IMR-90 (cell line): ENCODE data around the gene HAGHL. TPM values are rescaled to one million over a fixed set of nuclear protein-coding genes. Genes with fewer than 3 reads are reported as not detected.

Experiments
- ATAC-seq: fragments of 200-7000 bp; cut with Tn5 transposase; 2 replicates; pipeline ENCODE4 v1.9.1; 2020; ENCODE audit warnings: low read depth, mild to moderate bottlenecking, moderate library complexity
- BruUV-seq: library from RNA; stranded (reverse); fragments of 400-500 nt; replicated peaks from 2 replicates; lab custom pipeline; 2021; lab: Mats Ljungman, UMichigan
- CTCF ChIA-PET: fragments of 300-600 bp; formaldehyde crosslinking; extraction: SDS; loops from one replicate; lab custom pipeline; 2021; ENCODE audit warnings: antibody characterized with exemption; lab: Yijun Ruan, JAX
- POLR2A ChIA-PET: fragments of 300-600 bp; sonication (Branson Sonifier 250); formaldehyde crosslinking; loops from one replicate; lab custom pipeline; 2022; ENCODE audit warnings: antibody characterized with exemption; ENCODE audit not compliant: unreplicated experiment; lab: Charles Lee
- DNase-seq: peaks from one replicate; pipeline ENCODE4 v3.0.0; 2013
- H2AFZ ChIP-seq: replicated peaks from 2 replicates; pipeline ENCODE3; 2013; ENCODE audit warnings: low read length, mild to moderate bottlenecking; ENCODE audit not compliant: poor library complexity
- H2AK5ac ChIP-seq: 2 replicates; pipeline ENCODE4 v1.6.1; 2013; ENCODE audit warnings: low read depth, low read length, inconsistent platforms
- H2AK9ac ChIP-seq: replicated peaks from 2 replicates; pipeline ENCODE3; 2013; ENCODE audit warnings: mild to moderate bottlenecking, low read depth, low read length, moderate library complexity; ENCODE audit not compliant: poor library complexity
- H2BK120ac ChIP-seq: 2 replicates; pipeline ENCODE4 v1.6.1; 2013; ENCODE audit warnings: low read depth, low read length, inconsistent platforms
- H2BK15ac ChIP-seq: 3 replicates; pipeline ENCODE4 v1.6.1; 2013; ENCODE audit warnings: low read depth, low read length, inconsistent platforms
- H2BK20ac ChIP-seq: 2 replicates; pipeline ENCODE4 v1.6.1; 2013; ENCODE audit warnings: low read depth, mild to moderate bottlenecking, inconsistent platforms, low read length, moderate library complexity
- H2BK5ac ChIP-seq: 2 replicates; pipeline ENCODE4 v1.6.1; 2013; ENCODE audit warnings: mild to moderate bottlenecking, low read depth, low read length, inconsistent platforms; ENCODE audit not compliant: poor library complexity, severe bottlenecking
- H3K14ac ChIP-seq: replicated peaks from 2 replicates; pipeline ENCODE4 v1.6.1; 2013; ENCODE audit warnings: low read depth, low read length, inconsistent platforms
- H3K18ac ChIP-seq: 2 replicates; pipeline ENCODE4 v1.6.1; 2013; ENCODE audit warnings: low read depth, low read length, control low read depth
- H3K23ac ChIP-seq: 2 replicates; pipeline ENCODE4 v1.6.1; 2013; ENCODE audit warnings: low read depth, low read length, inconsistent platforms
- H3K27ac ChIP-seq: 2 replicates; pipeline ENCODE4 v1.5.1; 2013; ENCODE audit warnings: mild to moderate bottlenecking, control low read depth, low read length; ENCODE audit not compliant: insufficient read depth
- H3K27me3 ChIP-seq: 2 replicates; pipeline ENCODE4 v1.6.1; 2013; ENCODE audit warnings: low read length; ENCODE audit not compliant: control insufficient read depth, insufficient read depth
- H3K36me3 ChIP-seq: 2 replicates; pipeline ENCODE4 v1.6.1; 2013; ENCODE audit warnings: low read length, mixed read lengths; ENCODE audit not compliant: control insufficient read depth, insufficient read depth
- H3K4ac ChIP-seq: 2 replicates; pipeline ENCODE4 v1.6.1; 2013; ENCODE audit warnings: low read depth, low read length, inconsistent platforms
- H3K4me1 ChIP-seq: 2 replicates; pipeline ENCODE4 v1.6.1; 2013; ENCODE audit warnings: low read length, mixed read lengths; ENCODE audit not compliant: control insufficient read depth, insufficient read depth
- H3K4me2 ChIP-seq: 2 replicates; pipeline ENCODE4 v1.6.1; 2013; ENCODE audit warnings: low read depth, mild to moderate bottlenecking, control low read depth, low read length, moderate library complexity
- H3K4me3 ChIP-seq: 2 replicates; pipeline ENCODE4 v1.5.1; 2013; ENCODE audit warnings: low read depth, mild to moderate bottlenecking, control low read depth, low read length, moderate library complexity; ENCODE audit not compliant: insufficient read depth
- H3K56ac ChIP-seq: 2 replicates; pipeline ENCODE4 v1.6.1; 2013; ENCODE audit warnings: low read length, inconsistent platforms; ENCODE audit not compliant: insufficient read depth; ENCODE audit errors: extremely low read depth
- H3K79me1 ChIP-seq, 2 experiments: 2 replicates each; pipeline ENCODE4 v1.6.1; 2013; ENCODE audit warnings: low read length in 2 of 2, inconsistent platforms in 1 of 2, low read depth in 1 of 2
- H3K9ac ChIP-seq: 2 replicates; pipeline ENCODE4 v1.6.1; 2013; ENCODE audit warnings: low read depth, low read length, control low read depth
- H3K9me1 ChIP-seq: 2 replicates; pipeline ENCODE4 v1.6.1; 2013; ENCODE audit warnings: low read length, inconsistent platforms; ENCODE audit not compliant: insufficient read depth
- H3K9me3 ChIP-seq: 2 replicates; pipeline ENCODE4 v1.6.1; 2013; ENCODE audit warnings: low read length; ENCODE audit not compliant: control insufficient read depth, insufficient read depth
- H4K20me1 ChIP-seq: 2 replicates; pipeline ENCODE4 v1.6.1; 2013; ENCODE audit warnings: low read length, inconsistent platforms; ENCODE audit not compliant: insufficient read depth
- H4K5ac ChIP-seq: 2 replicates; pipeline ENCODE4 v1.6.1; 2013; ENCODE audit warnings: mild to moderate bottlenecking, low read depth, low read length, control low read depth
- H4K8ac ChIP-seq, 2 experiments: 2 replicates each; pipeline ENCODE4 v1.6.1; 2013; ENCODE audit warnings: low read depth in 2 of 2, low read length in 2 of 2, control low read depth in 1 of 2, inconsistent platforms in 1 of 2
- H4K91ac ChIP-seq: 2 replicates; pipeline ENCODE4 v1.6.1; 2013; ENCODE audit warnings: low read depth, low read length, inconsistent platforms; ENCODE audit not compliant: insufficient read depth
- BHLHE40 ChIP-seq: fragments of 150-350 bp; IDR thresholded peaks from 2 replicates; pipeline ENCODE4 v1.6.1; 2016; ENCODE audit warnings: mild to moderate bottlenecking, low read depth, low read length
- CEBPB ChIP-seq: IDR thresholded peaks from 2 replicates; pipeline ENCODE4 v1.6.1; 2012; ENCODE audit warnings: low read depth, low read length, improper control_type of control experiment
- CHD1 ChIP-seq: IDR thresholded peaks from 2 replicates; pipeline ENCODE4 v1.6.1; 2012; ENCODE audit warnings: low read depth, low read length, improper control_type of control experiment
- CTCF ChIP-seq: conservative IDR thresholded peaks from 2 replicates; pipeline ENCODE4 v1.5.1; 2012; ENCODE audit warnings: mild to moderate bottlenecking, low read depth, low read length, improper control_type of control experiment
- FOS ChIP-seq: fragments of 150-350 bp; IDR thresholded peaks from 2 replicates; pipeline ENCODE4 v1.6.1; 2016; ENCODE audit warnings: low read depth, low read length
- MAFK ChIP-seq: IDR thresholded peaks from 2 replicates; pipeline ENCODE4 v1.6.1; 2012; ENCODE audit warnings: low read depth, low read length, improper control_type of control experiment
- MAZ ChIP-seq: IDR thresholded peaks from 2 replicates; pipeline ENCODE4 v1.6.1; 2012; ENCODE audit warnings: low read depth, mild to moderate bottlenecking, low read length, improper control_type of control experiment, moderate library complexity, borderline replicate concordance
- MXI1 ChIP-seq: IDR thresholded peaks from 2 replicates; pipeline ENCODE4 v1.6.1; 2012; ENCODE audit warnings: low read depth, mild to moderate bottlenecking, low read length, moderate library complexity, borderline replicate concordance
- NFE2L2 ChIP-seq: fragments of 150-350 bp; IDR thresholded peaks from 2 replicates; pipeline ENCODE4 v1.6.1; 2016; ENCODE audit warnings: low read depth, mild to moderate bottlenecking, low read length
- POLR2A ChIP-seq: IDR thresholded peaks from 2 replicates; pipeline ENCODE4 v1.6.1; 2012; ENCODE audit warnings: mild to moderate bottlenecking, low read depth, low read length
- RAD21 ChIP-seq: IDR thresholded peaks from 2 replicates; pipeline ENCODE4 v1.6.1; 2012; ENCODE audit warnings: low read length, improper control_type of control experiment
- RCOR1 ChIP-seq: IDR thresholded peaks from 2 replicates; pipeline ENCODE4 v1.6.1; 2012; ENCODE audit warnings: mild to moderate bottlenecking, low read length, improper control_type of control experiment; ENCODE audit not compliant: insufficient replicate concordance
- RFX5 ChIP-seq: IDR thresholded peaks from 2 replicates; pipeline ENCODE4 v1.8.0; 2012; ENCODE audit warnings: low read depth, mild to moderate bottlenecking, low read length, moderate library complexity
- SMC3 ChIP-seq: fragments of 150-350 bp; IDR thresholded peaks from 2 replicates; pipeline ENCODE4 v1.6.1; 2016; ENCODE audit warnings: low read depth, mild to moderate bottlenecking, antibody characterized with exemption, low read length, moderate library complexity
- WGBS, 2 experiments: methylation state at CpG; one replicate each; pipeline versions ENCODE4 v1.1.5 to v1.1.7; 2013; ENCODE audit warnings: missing lambda C conversion rate in 2 of 2; ENCODE audit not compliant: insufficient read length in 1 of 2; ENCODE audit errors: extremely low coverage in 2 of 2; 5-methylcytosine and 5-hydroxymethylcytosine counted together
- dilution Hi-C: fragments of 300-500 bp; cut with HindIII; formaldehyde crosslinking; loops from one replicate; pipeline ENCODE4 v1.14.3; 2018; ENCODE audit warnings: low sequenced_read_pairs; ENCODE audit not compliant: unreplicated experiment
- in situ Hi-C: fragments of 300-500 bp; cut with MboI; formaldehyde crosslinking; loops from 3 replicates; pipeline ENCODE4 v1.14.3; 2019; ENCODE audit warnings: low sequenced_read_pairs, inconsistent platforms, mixed read lengths
- intact Hi-C: fragments of 100-400 bp; cut with micrococcal nuclease; formaldehyde crosslinking; loops from 2 replicates; pipeline ENCODE4 v1.10.0; 2022
- polyA plus RNA-seq, 3 experiments: library from polyadenylated mRNA; depleted of rRNA; stranded (reverse); fragments of >200 nt; gene quantifications; 2 replicates each; pipeline ENCODE4 v1.2.3, GENCODE V29; 2012; ENCODE audit warnings: low replicate concordance in 1 of 3
- total RNA-seq: library from RNA; depleted of rRNA; stranded (reverse); fragments of >200 nt; gene quantifications from 2 replicates; pipeline ENCODE4 v1.2.3, GENCODE V29; 2012
- TF ChIP-seq, protein P1 (sequence below): fragments of 150-350 bp; IDR thresholded peaks from 2 replicates; pipeline ENCODE4 v1.6.1; 2016; ENCODE audit warnings: low read depth, mild to moderate bottlenecking, low read length, moderate library complexity, borderline replicate concordance

The HAGHL gene
- total and polyA plus RNA-seq, 2 of the 4 experiments (the other 2 are of a cell fraction) = 3.0 to 12.5 TPM

DNA sequence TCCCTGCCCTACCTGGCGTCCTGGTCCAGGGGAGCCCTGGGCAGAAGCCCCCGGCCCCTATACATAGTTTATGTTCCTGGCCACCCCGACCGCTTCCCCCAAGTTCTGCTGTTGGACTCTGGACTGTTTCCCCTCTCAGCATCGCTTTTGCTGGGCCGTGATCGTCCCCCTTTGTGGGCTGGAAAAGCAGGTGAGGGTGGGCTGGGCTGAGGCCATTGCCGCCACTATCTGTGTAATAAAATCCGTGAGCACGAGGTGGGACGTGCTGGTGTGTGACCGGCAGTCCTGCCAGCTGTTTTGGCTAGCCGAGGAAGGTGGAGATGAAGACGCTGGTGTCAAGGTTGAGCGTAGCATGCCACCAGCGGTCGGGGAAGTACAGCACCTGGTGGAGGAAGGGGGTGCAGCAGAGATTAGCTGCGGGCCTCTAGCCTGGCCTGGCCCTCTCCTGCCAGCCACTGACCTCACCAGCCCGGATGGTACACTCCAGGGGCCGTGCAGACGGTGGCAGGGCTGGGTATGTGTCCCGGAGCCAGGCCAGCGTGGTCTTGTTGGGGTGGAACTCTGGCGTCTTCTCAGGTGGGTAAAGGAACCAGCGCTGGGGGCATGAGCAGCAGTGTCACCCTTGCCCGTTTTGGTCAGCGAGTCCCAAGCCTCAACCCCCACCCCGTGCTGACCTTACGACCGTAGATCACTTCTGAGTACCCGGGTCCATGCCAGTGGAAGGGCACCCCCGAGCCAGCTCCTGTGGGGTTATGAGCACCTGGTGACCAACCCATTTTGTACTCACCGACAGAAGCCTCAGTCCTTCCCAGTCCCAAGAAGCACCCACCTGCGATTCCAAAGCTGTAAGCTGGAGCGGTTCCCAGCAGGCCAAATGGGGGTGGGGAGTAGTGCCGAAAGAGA is 44.2 kb upstream of the HAGHL start:
- no peak overlapping the region for H3K18ac ChIP-seq
- H2BK120ac ChIP-seq = no peak overlapping the region
- H3K79me1 ChIP-seq = peaks cover 9 to 49% of the 10 kb centered on the region in 2 experiments; a peak in 3 of 4 replicates
- peaks cover 34% of the 10 kb centered on the region for H4K20me1 ChIP-seq
- WGBS, 2 experiments = 91% methylated on average over 14 of the region's 36 CpGs; no CpG with 5 or more reads in 1 of the 2 experiments
- H4K5ac ChIP-seq = no peak overlapping the region
- no peak overlapping the region for H3K56ac ChIP-seq
- peak overlapping the region; percentile 93 for H2AK9ac ChIP-seq
- dilution Hi-C loops (no loop called here), in situ Hi-C loops (no loop called here), intact Hi-C loops (no loop called here)
- H3K4me1 ChIP-seq = peaks cover 20% of the 10 kb centered on the region
- no peak overlapping the region for H4K91ac ChIP-seq
- H2BK15ac ChIP-seq = no peak overlapping the region
- H3K23ac ChIP-seq = no peak overlapping the region
- peak overlapping the region; percentile 85 for H3K4me2 ChIP-seq
- H3K4ac ChIP-seq = no peak overlapping the region
- no peak overlapping the region for H3K9ac ChIP-seq
- peaks cover 40% of the 10 kb centered on the region for H3K36me3 ChIP-seq
- H3K9me1 ChIP-seq = peaks cover 15% of the 10 kb centered on the region
- H3K27me3 ChIP-seq = no peaks in the 10 kb centered on the region
- H2BK5ac ChIP-seq = no peak overlapping the region
- DNase-seq (no peak), ATAC-seq (no peak)
- POLR2A ChIA-PET = no interaction called here
- H2AFZ ChIP-seq = no peak overlapping the region
- CTCF ChIA-PET = interaction anchor here (0.7 kb wide), 1 partner anchor 162 kb away, joined by 3 read pairs; no protein-coding TSS in a partner anchor
- no peak overlapping the region for H2BK20ac ChIP-seq
- no peaks in the 10 kb centered on the region for H3K9me3 ChIP-seq
- no peak overlapping the region for H2AK5ac ChIP-seq
- H3K4me3 ChIP-seq = no peak overlapping the region
- H3K27ac ChIP-seq = no peak overlapping the region
- no peak overlapping the region for H3K14ac ChIP-seq
- BruUV-seq = no TSS peak
- H4K8ac ChIP-seq = no peak overlapping the region; a peak in 2 of 4 replicates
- TF ChIP-seq CEBPB = no peak
- no peak for TF ChIP-seq POLR2A
- TF ChIP-seq FOS = no peak
- TF ChIP-seq RCOR1 = no peak
- TF ChIP-seq, protein P1, sequence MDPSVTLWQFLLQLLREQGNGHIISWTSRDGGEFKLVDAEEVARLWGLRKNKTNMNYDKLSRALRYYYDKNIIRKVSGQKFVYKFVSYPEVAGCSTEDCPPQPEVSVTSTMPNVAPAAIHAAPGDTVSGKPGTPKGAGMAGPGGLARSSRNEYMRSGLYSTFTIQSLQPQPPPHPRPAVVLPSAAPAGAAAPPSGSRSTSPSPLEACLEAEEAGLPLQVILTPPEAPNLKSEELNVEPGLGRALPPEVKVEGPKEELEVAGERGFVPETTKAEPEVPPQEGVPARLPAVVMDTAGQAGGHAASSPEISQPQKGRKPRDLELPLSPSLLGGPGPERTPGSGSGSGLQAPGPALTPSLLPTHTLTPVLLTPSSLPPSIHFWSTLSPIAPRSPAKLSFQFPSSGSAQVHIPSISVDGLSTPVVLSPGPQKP = no peak
- TF ChIP-seq MAZ = no peak
- TF ChIP-seq CHD1 = no peak
- no peak for TF ChIP-seq RFX5
- TF ChIP-seq CTCF = no peak
- TF ChIP-seq BHLHE40 = no peak
- TF ChIP-seq MAFK = no peak
- TF ChIP-seq MXI1 = no peak
- TF ChIP-seq NFE2L2 = no peak
- no peak for TF ChIP-seq RAD21
- no peak for TF ChIP-seq SMC3
